Measurements from ENCODE around the gene SMIM29. TPM values are rescaled to one million over a fixed set of nuclear protein-coding genes. Genes with fewer than 3 reads are reported as not detected.

Gene SMIM29
- total and polyA plus RNA-seq, 2 experiments from 2014 or later: 5.0 to 15.9 TPM

- no peak for TF ChIP-seq ZNF462 (CRISPR knock-in tag; IDR thresholded peaks at IDR 0.05)
- TF ChIP-seq ZNF331 (CRISPR knock-in tag; IDR thresholded peaks at IDR 0.05; ENCODE audit: low read depth): no peak
- TF ChIP-seq, protein P1, sequence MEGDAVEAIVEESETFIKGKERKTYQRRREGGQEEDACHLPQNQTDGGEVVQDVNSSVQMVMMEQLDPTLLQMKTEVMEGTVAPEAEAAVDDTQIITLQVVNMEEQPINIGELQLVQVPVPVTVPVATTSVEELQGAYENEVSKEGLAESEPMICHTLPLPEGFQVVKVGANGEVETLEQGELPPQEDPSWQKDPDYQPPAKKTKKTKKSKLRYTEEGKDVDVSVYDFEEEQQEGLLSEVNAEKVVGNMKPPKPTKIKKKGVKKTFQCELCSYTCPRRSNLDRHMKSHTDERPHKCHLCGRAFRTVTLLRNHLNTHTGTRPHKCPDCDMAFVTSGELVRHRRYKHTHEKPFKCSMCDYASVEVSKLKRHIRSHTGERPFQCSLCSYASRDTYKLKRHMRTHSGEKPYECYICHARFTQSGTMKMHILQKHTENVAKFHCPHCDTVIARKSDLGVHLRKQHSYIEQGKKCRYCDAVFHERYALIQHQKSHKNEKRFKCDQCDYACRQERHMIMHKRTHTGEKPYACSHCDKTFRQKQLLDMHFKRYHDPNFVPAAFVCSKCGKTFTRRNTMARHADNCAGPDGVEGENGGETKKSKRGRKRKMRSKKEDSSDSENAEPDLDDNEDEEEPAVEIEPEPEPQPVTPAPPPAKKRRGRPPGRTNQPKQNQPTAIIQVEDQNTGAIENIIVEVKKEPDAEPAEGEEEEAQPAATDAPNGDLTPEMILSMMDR (conservative IDR thresholded peaks at IDR 0.05; ENCODE audit: low read depth in 2 of 2): no peak
- no peak for TF ChIP-seq EZH2 (IDR thresholded peaks at IDR 0.05; ENCODE audit: low read depth, unreplicated experiment)
These were observed 42.1 kb downstream of the SMIM29 start (continued) for GRCh38 chr6:34206726-34207125.

DNA sequence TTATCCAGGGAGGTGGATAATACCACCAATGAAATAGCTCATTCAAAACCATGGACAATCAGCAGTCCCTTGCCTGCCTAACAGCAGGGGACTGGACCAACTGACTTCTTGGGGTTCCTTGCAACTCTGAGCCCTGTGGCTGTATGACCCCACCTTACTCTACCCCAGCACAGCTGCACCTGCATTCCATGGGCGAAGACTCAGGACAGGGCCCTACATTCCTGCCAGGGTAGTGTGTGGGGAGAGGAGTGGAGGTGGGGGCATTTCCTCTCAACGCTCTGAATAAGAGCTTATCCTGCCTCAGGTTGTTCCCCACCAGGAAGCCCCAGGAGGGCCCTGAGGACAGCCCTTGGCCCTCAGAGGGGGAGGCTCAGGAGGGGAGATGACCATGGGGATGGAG is 42.9 kb downstream of the SMIM29 start:
- peaks cover 19% of the 10 kb centered on the region for H3K4me1 Mint-ChIP-seq
- peak overlapping the region; percentile 43 for H2AFZ ChIP-seq
- peaks cover 13% of the 10 kb centered on the region for H3K9me3 Mint-ChIP-seq
- H3K27ac Mint-ChIP-seq: 0 out of 2 replicates have a peak overlapping the region, but pooled peaks have one; percentile 65
- H3K4me3 ChIP-seq: no peak overlapping the region
- no peaks in the 10 kb centered on the region for H3K27me3 ChIP-seq (ENCODE audit: insufficient read depth)
- no peaks in the 10 kb centered on the region for H3K36me3 ChIP-seq (ENCODE audit: insufficient read depth)
- H3K4me1 ChIP-seq (ENCODE audit: insufficient read depth): peaks cover 3% of the 10 kb centered on the region; the same call in 1 of the 2 replicates
- H3K4me3 Mint-ChIP-seq: no peak overlapping the region
- H4K20me1 ChIP-seq (replicated peaks; ENCODE audit: insufficient read depth): no peaks in the 10 kb centered on the region
- H3K9me2 ChIP-seq (ENCODE audit: insufficient read depth): no peaks in the 10 kb centered on the region
- ATAC-seq: peak; percentile 66
- H3K36me3 Mint-ChIP-seq (ENCODE audit: low read depth): peaks cover 9% of the 10 kb centered on the region
- peaks cover 4% of the 10 kb centered on the region for H3F3A ChIP-seq (replicated peaks; ENCODE audit: low read depth)
- H3K79me2 ChIP-seq (replicated peaks; ENCODE audit: insufficient read depth): no peaks in the 10 kb centered on the region
- H3K27ac ChIP-seq (ENCODE audit: low read depth): no peak overlapping the region
- DNase-seq (ENCODE audit: low spot score): peak; percentile 35
- 0 out of 2 replicates have a peak overlapping the region, but pooled peaks have one; percentile 38 for H3K4me2 ChIP-seq
- H3K27me3 Mint-ChIP-seq (ENCODE audit: insufficient read depth, low read depth, poor library complexity): peaks cover 8% of the 10 kb centered on the region
- TF ChIP-seq, protein P2, sequence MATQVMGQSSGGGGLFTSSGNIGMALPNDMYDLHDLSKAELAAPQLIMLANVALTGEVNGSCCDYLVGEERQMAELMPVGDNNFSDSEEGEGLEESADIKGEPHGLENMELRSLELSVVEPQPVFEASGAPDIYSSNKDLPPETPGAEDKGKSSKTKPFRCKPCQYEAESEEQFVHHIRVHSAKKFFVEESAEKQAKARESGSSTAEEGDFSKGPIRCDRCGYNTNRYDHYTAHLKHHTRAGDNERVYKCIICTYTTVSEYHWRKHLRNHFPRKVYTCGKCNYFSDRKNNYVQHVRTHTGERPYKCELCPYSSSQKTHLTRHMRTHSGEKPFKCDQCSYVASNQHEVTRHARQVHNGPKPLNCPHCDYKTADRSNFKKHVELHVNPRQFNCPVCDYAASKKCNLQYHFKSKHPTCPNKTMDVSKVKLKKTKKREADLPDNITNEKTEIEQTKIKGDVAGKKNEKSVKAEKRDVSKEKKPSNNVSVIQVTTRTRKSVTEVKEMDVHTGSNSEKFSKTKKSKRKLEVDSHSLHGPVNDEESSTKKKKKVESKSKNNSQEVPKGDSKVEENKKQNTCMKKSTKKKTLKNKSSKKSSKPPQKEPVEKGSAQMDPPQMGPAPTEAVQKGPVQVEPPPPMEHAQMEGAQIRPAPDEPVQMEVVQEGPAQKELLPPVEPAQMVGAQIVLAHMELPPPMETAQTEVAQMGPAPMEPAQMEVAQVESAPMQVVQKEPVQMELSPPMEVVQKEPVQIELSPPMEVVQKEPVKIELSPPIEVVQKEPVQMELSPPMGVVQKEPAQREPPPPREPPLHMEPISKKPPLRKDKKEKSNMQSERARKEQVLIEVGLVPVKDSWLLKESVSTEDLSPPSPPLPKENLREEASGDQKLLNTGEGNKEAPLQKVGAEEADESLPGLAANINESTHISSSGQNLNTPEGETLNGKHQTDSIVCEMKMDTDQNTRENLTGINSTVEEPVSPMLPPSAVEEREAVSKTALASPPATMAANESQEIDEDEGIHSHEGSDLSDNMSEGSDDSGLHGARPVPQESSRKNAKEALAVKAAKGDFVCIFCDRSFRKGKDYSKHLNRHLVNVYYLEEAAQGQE (IDR thresholded peaks at IDR 0.05; ENCODE audit: unreplicated experiment): no peak
- TF ChIP-seq STAT1 (IDR thresholded peaks at IDR 0.05; ENCODE audit: unreplicated experiment) (no peak), ZNF331 (CRISPR knock-in tag; IDR thresholded peaks at IDR 0.05; ENCODE audit: low read depth) (no peak), ZNF114 (CRISPR knock-in tag; IDR thresholded peaks at IDR 0.05) (no peak), NANOG (IDR thresholded peaks at IDR 0.05; ENCODE audit: borderline replicate concordance) (no peak)

Data from GM23338 (cell line).